Mucosa of descending colon (tissue), 3 donors: ENCODE measurements around the gene VAV3. TPM values are rescaled to one million over a fixed set of nuclear protein-coding genes. Genes with fewer than 3 reads are reported as not detected.
A peak's percentile ranks its signal among the peaks of the same experiment; 100 is the strongest.

Source experiments
- ATAC-seq: fragments of 200-7000 bp; cut with Tn5 transposase; one replicate; pipeline ENCODE4 v1.9.1; 2020; ENCODE audit warnings: mild to moderate bottlenecking, moderate library complexity
- DNase-seq, 3 donors: peaks; one replicate each; pipeline ENCODE4 v3.0.0-alpha.2; 2020
- H3K36me3 ChIP-seq: fragments of 200-600 bp; one replicate; pipeline ENCODE4 v1.8.0; 2021; ENCODE audit warnings: low read depth, mild to moderate bottlenecking
- H3K4me1 ChIP-seq: fragments of 200-600 bp; one replicate; pipeline ENCODE4 v1.8.0; 2021; ENCODE audit warnings: low read depth, mild to moderate bottlenecking
- H3K4me3 ChIP-seq: fragments of 200-600 bp; one replicate; pipeline ENCODE4 v1.8.0; 2021; ENCODE audit warnings: mild to moderate bottlenecking
- H3K9me3 ChIP-seq: fragments of 200-600 bp; one replicate; pipeline ENCODE4 v1.8.0; 2021; ENCODE audit warnings: mild to moderate bottlenecking
- intact Hi-C, 2 donors: fragments of 100-400 bp; cut with DNase I in 1 of 2; cut with micrococcal nuclease in 1 of 2; formaldehyde crosslinking; loops; one replicate each; pipeline versions ENCODE4 v1.11.0 to v1.11.1; 2022; cut with DNase I, micrococcal nuclease
- total RNA-seq, 3 donors: library from RNA; stranded (reverse); fragmentation: NEBNext Ultra II Directional in 2 of 3; extraction: Animal tissue kit (Norgen Biotek cat#: 25700) in 2 of 3; gene quantifications; one replicate each; pipeline versions ENCODE4 v1.2.1 to v1.2.4, GENCODE V29; 2021 to 2023
- TF ChIP-seq, protein P1 (sequence below): fragments of 200-600 bp; IDR thresholded peaks from one replicate; pipeline ENCODE4 v1.8.0; 2022; ENCODE audit warnings: antibody characterized with exemption, mild to moderate bottlenecking
- donor health status: DM: no; HTN: no; CAD: no; lungs with moderate emphysema.
- donor health status: DM: no; HTN: no; CAD: no.
- donor health status: DM: no; HTN: yes; CAD: no.

The VAV3 gene
- total RNA-seq, 3 donors from 2014 or later, result 41.3 to 142 (median 101) TPM

DNA sequence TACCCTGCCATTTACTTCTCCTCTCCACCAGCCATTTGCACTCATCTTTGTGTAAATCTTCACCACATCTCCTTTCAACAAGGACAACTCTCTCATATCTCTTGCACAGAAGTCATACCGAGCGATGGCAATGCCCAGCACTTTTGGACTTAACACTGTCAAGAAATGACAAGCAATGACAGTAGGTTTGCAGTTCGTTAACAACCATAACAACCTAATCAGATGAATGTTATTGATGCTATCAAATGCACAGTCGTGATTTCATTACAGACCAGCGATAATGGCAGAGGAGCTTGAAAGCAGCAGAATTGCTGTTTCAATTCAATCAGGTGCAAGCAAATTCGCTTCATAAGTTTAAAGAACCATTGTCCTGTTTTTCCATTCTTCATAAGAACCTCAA is 390.9 kb downstream of the VAV3 start:
- Histone ChIP-seq H3K36me3 (no peaks in the 10 kb centered on the region), H3K4me1 (no peaks in the 10 kb centered on the region), H3K4me3 (no peak overlapping the region), H3K9me3 (no peaks in the 10 kb centered on the region)
- intact Hi-C loops, result no loop called here
- no peak for ATAC-seq
- DNase-seq, result no peak
- TF ChIP-seq, protein P1, sequence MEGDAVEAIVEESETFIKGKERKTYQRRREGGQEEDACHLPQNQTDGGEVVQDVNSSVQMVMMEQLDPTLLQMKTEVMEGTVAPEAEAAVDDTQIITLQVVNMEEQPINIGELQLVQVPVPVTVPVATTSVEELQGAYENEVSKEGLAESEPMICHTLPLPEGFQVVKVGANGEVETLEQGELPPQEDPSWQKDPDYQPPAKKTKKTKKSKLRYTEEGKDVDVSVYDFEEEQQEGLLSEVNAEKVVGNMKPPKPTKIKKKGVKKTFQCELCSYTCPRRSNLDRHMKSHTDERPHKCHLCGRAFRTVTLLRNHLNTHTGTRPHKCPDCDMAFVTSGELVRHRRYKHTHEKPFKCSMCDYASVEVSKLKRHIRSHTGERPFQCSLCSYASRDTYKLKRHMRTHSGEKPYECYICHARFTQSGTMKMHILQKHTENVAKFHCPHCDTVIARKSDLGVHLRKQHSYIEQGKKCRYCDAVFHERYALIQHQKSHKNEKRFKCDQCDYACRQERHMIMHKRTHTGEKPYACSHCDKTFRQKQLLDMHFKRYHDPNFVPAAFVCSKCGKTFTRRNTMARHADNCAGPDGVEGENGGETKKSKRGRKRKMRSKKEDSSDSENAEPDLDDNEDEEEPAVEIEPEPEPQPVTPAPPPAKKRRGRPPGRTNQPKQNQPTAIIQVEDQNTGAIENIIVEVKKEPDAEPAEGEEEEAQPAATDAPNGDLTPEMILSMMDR, result no peak

DNA sequence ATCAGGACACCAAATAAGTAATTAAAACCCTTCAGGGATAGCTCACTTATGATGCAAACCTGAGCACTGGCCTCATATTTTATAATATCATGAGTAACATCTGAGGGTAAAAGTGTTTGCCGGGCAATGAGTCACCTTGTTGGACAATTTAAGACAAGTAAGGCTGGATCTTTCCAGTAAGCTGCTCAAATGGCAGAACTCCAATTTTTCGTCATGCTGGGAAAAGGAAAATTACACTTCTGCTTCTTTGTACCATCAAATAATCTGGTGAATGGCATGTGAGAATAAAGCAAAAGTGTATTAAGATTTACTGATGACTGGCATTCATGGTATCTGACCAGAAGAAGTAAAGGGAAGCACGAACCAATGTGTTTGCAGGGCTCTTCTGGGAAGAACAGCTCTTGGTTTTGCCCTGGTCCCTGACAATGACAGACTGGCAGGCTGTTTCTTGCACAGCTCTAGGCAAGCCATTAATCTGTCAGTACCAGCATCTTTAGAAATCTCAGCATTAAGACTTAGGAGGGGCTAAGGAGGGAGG is 392.2 kb downstream of the VAV3 start:
- no peaks in the 10 kb centered on the region for H3K9me3 ChIP-seq
- intact Hi-C loops, result no loop called here
- no peaks in the 10 kb centered on the region for H3K36me3 ChIP-seq
- peak; percentile 79 for ATAC-seq
- TF ChIP-seq, protein P1, result no peak
- DNase-seq, result no peak
- no peaks in the 10 kb centered on the region for H3K4me1 ChIP-seq
- no peak overlapping the region for H3K4me3 ChIP-seq

DNA sequence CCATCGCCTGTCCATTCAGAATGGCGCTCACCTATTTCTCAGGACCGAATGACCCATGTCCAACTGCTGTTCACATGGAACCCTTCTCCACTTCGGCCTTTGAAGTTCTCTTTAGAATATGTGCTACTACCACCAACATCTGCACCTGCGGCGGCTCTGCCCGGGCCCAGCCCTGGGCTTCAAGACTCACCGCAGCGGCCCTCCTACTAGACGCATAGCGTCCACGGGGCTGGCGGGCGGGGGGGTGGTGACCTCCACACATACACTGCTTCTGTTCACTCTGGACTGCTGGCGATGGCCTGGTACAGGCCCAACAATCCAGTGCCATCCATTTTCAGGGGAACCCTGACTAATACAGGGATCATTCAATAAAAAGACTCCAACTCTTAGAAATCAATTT is 394.2 kb downstream of the VAV3 start:
- no peak overlapping the region for H3K4me3 ChIP-seq
- TF ChIP-seq, protein P1, result no peak
- intact Hi-C loops, result no loop called here
- H3K36me3 ChIP-seq, result no peaks in the 10 kb centered on the region
- ATAC-seq, result no peak
- peak in 1 of 3 donors; percentile 44 for DNase-seq
- H3K9me3 ChIP-seq, result no peaks in the 10 kb centered on the region
- no peaks in the 10 kb centered on the region for H3K4me1 ChIP-seq

DNA sequence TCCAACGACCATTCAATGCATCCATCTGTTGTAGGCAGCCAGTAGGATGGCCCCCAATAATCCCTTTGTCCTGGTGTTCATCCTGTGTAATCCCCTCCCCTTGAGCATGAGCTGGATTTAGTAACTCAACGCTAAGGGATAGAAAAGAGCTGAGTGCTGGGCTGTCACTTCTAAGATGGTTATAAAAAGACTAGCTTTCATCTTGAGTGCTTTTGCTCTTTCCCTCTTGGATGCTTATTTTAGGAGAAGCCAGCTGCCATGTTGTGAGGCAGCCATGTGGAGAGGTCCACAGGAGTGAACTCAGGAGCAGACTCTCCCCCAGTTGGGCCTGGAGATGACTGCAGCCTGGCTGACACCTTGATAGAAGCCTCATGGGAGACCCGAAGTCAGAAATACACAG is 401.5 kb downstream of the VAV3 start:
- DNase-seq (no peak), ATAC-seq (no peak)
- no peaks in the 10 kb centered on the region for H3K9me3 ChIP-seq
- no peak overlapping the region for H3K4me3 ChIP-seq
- H3K4me1 ChIP-seq, result no peaks in the 10 kb centered on the region
- no peaks in the 10 kb centered on the region for H3K36me3 ChIP-seq
- intact Hi-C loops, result no loop called here
- TF ChIP-seq, protein P1, result no peak

DNA sequence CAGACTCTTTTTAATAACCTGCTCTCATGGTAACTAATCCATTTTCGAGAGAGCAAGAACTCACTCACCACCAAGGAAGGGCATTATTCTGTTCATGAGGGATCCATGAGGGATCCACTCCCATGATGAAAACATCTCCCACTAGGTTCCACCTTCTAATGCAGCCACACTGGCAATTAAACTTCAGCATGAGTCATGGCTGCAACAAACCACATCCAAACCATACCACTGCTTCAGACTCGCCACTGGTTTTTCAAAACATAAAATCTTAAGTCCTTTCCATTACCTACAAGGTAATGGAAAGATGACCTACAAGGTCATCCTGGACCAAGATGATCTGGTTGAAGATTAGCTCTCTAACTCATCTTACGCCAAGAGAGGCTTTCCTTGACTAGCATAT is 405.1 kb downstream of the VAV3 start:
- Histone ChIP-seq H3K4me3 (no peak overlapping the region), H3K9me3 (no peaks in the 10 kb centered on the region), H3K4me1 (no peaks in the 10 kb centered on the region), H3K36me3 (no peaks in the 10 kb centered on the region)
- DNase-seq (no peak), ATAC-seq (no peak)
- TF ChIP-seq, protein P1, result no peak
- intact Hi-C loops, result no loop called here

GRCh38 chr1:107557095-107557494 is 407.9 kb downstream of the VAV3 start:
- Histone ChIP-seq H3K36me3 (no peaks in the 10 kb centered on the region), H3K4me3 (no peak overlapping the region), H3K4me1 (no peaks in the 10 kb centered on the region), H3K9me3 (no peaks in the 10 kb centered on the region)
- intact Hi-C loops, result no loop called here
- ATAC-seq (no peak), DNase-seq (no peak)
- TF ChIP-seq, protein P1, result no peak
